MM.1S (cell line): ENCODE measurements around the gene ZFAND4.
"Not testable (repeated sequence)": the region's sequence is repeated elsewhere in the genome, so short reads cannot be mapped to it uniquely, and the experiment has no call there.

ENCODE experiments used
- DNase-seq: peaks from one replicate; pipeline ENCODE4 v3.0.0-alpha.2; 2015
- H2AFZ ChIP-seq: fragments of 300-600 bp; sonication (generic); 2 replicates; pipeline ENCODE4 v1.6.0; 2016; ENCODE audit warnings: antibody characterized with exemption, low read length
- H3F3A ChIP-seq: fragments of 300-600 bp; sonication (generic); 2 replicates; pipeline ENCODE4 v1.6.1; 2016; ENCODE audit warnings: mild to moderate bottlenecking, antibody characterized with exemption, low read length, moderate library complexity, mixed read lengths; ENCODE audit not compliant: insufficient read depth
- H3K27ac ChIP-seq: fragments of 300-600 bp; sonication (generic); 2 replicates; pipeline ENCODE4 v1.5.1; 2016; ENCODE audit warnings: mild to moderate bottlenecking, low read length
- H3K27me3 ChIP-seq: fragments of 300-600 bp; sonication (generic); replicated peaks from 2 replicates; pipeline ENCODE4 v1.6.0; 2016; ENCODE audit warnings: low read length; ENCODE audit not compliant: insufficient read depth
- H3K36me3 ChIP-seq: fragments of 300-600 bp; sonication (generic); replicated peaks from 2 replicates; pipeline ENCODE4 v1.6.1; 2016; ENCODE audit warnings: mild to moderate bottlenecking, low read length, mixed read lengths; ENCODE audit not compliant: insufficient read depth
- H3K4me1 ChIP-seq: fragments of 300-600 bp; sonication (generic); 2 replicates; pipeline ENCODE4 v1.6.1; 2016; ENCODE audit warnings: low read length, mixed read lengths
- H3K4me2 ChIP-seq: fragments of 300-600 bp; sonication (generic); 2 replicates; pipeline ENCODE4 v1.6.0; 2016; ENCODE audit warnings: low read depth, low read length
- H3K4me3 ChIP-seq: fragments of 300-600 bp; sonication (generic); 2 replicates; pipeline ENCODE4 v1.5.1; 2016; ENCODE audit warnings: low read length, mixed read lengths
- H3K79me2 ChIP-seq: fragments of 300-600 bp; sonication (generic); 2 replicates; pipeline ENCODE4 v1.6.1; 2016; ENCODE audit warnings: mixed run types, low read length, mixed read lengths
- H3K9ac ChIP-seq: fragments of 300-600 bp; sonication (generic); 2 replicates; pipeline ENCODE4 v1.6.1; 2016; ENCODE audit warnings: low read length, mixed read lengths
- H3K9me2 ChIP-seq: fragments of 300-600 bp; sonication (generic); replicated peaks from 2 replicates; pipeline ENCODE4 v1.6.1; 2016; ENCODE audit warnings: mild to moderate bottlenecking, low read length, mixed read lengths; ENCODE audit not compliant: insufficient read depth
- H3K9me3 ChIP-seq: fragments of 300-600 bp; sonication (generic); replicated peaks from 2 replicates; pipeline ENCODE4 v1.6.1; 2016; ENCODE audit warnings: mild to moderate bottlenecking, low read length, mixed read lengths; ENCODE audit not compliant: insufficient read depth
- H4K20me1 ChIP-seq: fragments of 300-600 bp; sonication (generic); 2 replicates; pipeline ENCODE4 v1.6.1; 2016; ENCODE audit warnings: mild to moderate bottlenecking, low read length, moderate library complexity, mixed read lengths; ENCODE audit not compliant: insufficient read depth
- EZH2 ChIP-seq: fragments of 300-600 bp; sonication (generic); optimal IDR thresholded peaks from 2 replicates; pipeline ENCODE3; 2017; ENCODE audit warnings: low read depth, mild to moderate bottlenecking, antibody characterized with exemption, low read length, mixed read lengths
- EZH2phosphoT487 ChIP-seq: fragments of 300-600 bp; sonication (generic); IDR thresholded peaks from 2 replicates; pipeline ENCODE4 v1.6.1; 2018; ENCODE audit warnings: antibody characterized with exemption, low read length
- TF ChIP-seq, protein P1 (sequence below): fragments of 300-600 bp; sonication (generic); IDR thresholded peaks from 2 replicates; pipeline ENCODE4 v1.5.1; 2016; ENCODE audit warnings: antibody characterized with exemption, low read length, mixed read lengths

The ZFAND4 gene

DNA sequence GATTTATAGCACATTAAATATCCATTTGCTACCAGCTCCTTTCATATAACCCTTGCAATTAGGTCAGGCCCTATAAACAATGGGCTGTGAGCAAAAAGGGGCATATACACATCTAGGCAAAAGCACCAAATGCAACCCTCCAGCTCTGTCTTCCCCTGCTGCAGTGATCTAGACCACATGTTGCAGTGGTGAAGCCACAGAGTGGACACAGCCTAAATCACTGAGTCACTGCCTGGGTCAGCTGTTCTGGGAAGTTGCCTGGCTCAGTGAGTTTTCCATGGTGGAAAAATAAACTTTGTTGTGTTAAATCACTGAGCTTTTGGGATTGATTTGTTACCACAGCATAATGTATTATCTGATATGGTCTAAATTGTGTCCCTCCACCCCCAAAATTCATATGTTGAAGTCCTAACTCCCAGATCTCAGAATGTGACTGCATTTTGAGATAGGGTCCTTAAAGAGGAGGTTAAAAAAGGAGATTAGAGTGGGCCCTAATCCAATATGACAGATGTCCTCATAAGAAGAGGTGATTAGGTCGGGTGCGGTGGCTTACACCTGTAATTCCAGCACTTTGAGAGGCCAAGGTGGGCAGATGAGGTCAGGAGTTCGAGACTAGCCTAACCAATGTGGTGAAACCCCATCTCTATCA is 70.4 kb downstream of the ZFAND4 start:
- H2AFZ ChIP-seq, result no peak overlapping the region
- no peak overlapping the region for H3K4me3 ChIP-seq
- H3K36me3 ChIP-seq, result no peaks in the 10 kb centered on the region
- H4K20me1 ChIP-seq, result no peaks in the 10 kb centered on the region
- H3K27me3 ChIP-seq, result no peaks in the 10 kb centered on the region
- H3F3A ChIP-seq, result no peaks in the 10 kb centered on the region
- H3K9ac ChIP-seq, result no peak overlapping the region
- DNase-seq, result no peak
- H3K4me1 ChIP-seq, result no peaks in the 10 kb centered on the region
- no peaks in the 10 kb centered on the region for H3K9me2 ChIP-seq
- no peaks in the 10 kb centered on the region for H3K9me3 ChIP-seq
- H3K4me2 ChIP-seq, result no peak overlapping the region
- no peak overlapping the region for H3K27ac ChIP-seq
- TF ChIP-seq EZH2 (no peak), EZH2phosphoT487 (no peak)
- TF ChIP-seq, protein P1, sequence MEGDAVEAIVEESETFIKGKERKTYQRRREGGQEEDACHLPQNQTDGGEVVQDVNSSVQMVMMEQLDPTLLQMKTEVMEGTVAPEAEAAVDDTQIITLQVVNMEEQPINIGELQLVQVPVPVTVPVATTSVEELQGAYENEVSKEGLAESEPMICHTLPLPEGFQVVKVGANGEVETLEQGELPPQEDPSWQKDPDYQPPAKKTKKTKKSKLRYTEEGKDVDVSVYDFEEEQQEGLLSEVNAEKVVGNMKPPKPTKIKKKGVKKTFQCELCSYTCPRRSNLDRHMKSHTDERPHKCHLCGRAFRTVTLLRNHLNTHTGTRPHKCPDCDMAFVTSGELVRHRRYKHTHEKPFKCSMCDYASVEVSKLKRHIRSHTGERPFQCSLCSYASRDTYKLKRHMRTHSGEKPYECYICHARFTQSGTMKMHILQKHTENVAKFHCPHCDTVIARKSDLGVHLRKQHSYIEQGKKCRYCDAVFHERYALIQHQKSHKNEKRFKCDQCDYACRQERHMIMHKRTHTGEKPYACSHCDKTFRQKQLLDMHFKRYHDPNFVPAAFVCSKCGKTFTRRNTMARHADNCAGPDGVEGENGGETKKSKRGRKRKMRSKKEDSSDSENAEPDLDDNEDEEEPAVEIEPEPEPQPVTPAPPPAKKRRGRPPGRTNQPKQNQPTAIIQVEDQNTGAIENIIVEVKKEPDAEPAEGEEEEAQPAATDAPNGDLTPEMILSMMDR, result no peak
- H3K79me2 ChIP-seq, result no peaks in the 10 kb centered on the region

DNA sequence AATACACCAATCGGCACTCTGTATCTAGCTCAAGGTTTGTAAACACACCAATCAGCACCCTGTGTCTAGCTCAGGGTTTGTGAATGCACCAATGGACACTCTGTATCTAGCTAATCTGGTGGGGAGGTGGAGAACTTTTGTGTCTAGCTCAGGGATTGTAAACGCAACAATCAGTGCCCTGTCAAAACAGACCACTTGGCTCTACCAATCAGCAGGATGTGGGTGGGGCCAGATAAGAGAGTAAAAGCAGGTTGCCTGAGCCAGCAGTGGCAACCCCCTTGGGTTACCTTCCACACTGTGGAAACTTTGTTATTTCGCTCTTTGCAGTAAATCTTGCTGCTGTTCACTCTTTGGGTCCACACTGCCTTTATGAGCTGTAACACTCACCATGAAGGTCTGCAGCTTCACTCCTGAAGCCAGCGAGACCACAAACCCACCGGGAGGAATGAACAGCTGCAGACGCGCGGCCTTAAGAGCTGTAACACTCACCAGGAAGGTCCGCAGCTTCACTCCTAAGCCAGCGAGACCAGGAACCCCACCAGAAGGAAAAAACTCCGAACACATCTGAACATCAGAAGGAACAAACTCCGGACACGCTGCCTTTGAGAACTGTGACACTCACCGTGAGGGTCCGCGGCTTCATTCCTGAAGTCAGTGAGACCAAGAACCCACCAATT is 71.2 kb downstream of the ZFAND4 start:
- not testable (repeated sequence) for H3K4me3 ChIP-seq, H3K36me3 ChIP-seq, H3K4me2 ChIP-seq, H3K9me2 ChIP-seq, H3K79me2 ChIP-seq, H3F3A ChIP-seq, H3K9me3 ChIP-seq, H3K27ac ChIP-seq, DNase-seq, H3K27me3 ChIP-seq, H3K4me1 ChIP-seq, H4K20me1 ChIP-seq, H2AFZ ChIP-seq, H3K9ac ChIP-seq

DNA sequence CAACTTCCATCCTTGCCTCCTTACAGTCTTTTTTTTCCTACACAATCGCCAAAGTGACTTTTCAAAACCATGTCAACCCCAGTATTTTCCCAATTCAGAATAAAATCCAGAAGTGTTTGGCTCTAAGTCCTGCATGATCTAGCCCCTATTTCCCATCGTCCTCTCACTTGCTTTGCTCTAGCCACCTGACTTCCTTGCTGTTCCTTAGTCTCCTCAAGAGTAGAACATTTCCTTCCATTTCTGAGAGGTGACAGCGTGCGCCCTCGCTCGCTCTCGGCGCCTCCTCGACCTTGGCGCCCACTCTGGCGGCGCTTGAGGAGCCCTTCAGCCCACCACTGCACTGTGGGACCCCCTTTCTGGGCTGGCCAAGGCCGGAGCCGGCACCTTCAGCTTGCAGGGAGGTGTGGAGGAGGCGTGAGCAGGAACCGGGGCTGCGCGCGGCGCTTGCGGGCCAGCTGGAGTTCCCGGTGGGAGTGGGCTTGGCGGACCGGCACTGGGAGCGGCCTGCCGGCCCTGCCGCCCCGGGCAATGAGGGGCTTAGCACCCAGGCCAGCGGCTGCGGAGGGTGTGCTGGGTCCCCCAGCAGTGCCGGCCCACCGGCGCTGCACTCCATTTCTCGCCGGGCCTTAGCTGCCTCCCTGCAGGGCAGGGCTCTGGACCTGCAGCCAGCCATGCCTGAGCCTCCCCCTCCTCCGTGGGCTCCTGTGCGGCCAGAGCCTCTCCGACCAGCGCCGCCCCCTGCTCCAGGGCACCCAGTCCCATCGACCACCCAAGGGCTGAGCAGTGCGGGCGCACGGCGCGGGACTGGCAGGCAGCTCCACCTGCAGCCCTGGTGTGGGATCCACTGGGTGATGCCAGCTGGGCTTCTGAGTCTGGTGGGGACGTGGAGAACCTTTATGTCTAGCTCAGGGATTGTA is 72.0 kb downstream of the ZFAND4 start:
- not testable (repeated sequence) for H3K27ac ChIP-seq, H3K4me1 ChIP-seq, H3K9me3 ChIP-seq, H3K36me3 ChIP-seq, H3K9ac ChIP-seq, H2AFZ ChIP-seq, H3K79me2 ChIP-seq, H3K4me2 ChIP-seq, H3F3A ChIP-seq, H3K27me3 ChIP-seq, H4K20me1 ChIP-seq, DNase-seq, H3K9me2 ChIP-seq, H3K4me3 ChIP-seq

DNA sequence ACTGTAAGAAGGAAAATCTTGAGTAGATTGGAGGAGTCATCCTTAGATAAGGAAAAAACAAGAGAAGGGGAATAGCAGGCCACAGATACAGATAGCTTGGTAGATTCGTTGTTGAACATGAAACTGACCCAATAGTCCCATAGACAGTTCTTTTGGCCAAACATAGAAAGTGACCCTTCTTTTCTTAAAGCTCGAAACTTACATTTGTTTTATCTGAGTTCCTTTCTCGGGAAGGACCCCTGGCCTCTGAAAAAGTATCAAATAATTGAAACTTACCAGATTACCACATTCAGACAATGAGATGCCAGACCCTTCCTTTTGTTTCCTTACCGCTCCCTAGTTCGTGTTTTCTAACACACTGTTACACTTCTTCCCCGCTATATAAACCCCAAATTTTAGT is 72.9 kb downstream of the ZFAND4 start:
- H3K27ac ChIP-seq, result no peak overlapping the region
- no peak overlapping the region for H3K9ac ChIP-seq
- H2AFZ ChIP-seq, result no peak overlapping the region
- H3K27me3 ChIP-seq, result no peaks in the 10 kb centered on the region
- no peaks in the 10 kb centered on the region for H3K4me1 ChIP-seq
- no peaks in the 10 kb centered on the region for H3K9me3 ChIP-seq
- no peaks in the 10 kb centered on the region for H3K79me2 ChIP-seq
- no peaks in the 10 kb centered on the region for H3K9me2 ChIP-seq
- no peak overlapping the region for H3K4me2 ChIP-seq
- H3F3A ChIP-seq, result no peaks in the 10 kb centered on the region
- H4K20me1 ChIP-seq, result no peaks in the 10 kb centered on the region
- no peak for TF ChIP-seq EZH2phosphoT487
- TF ChIP-seq EZH2, result no peak
- TF ChIP-seq, protein P1, result no peak
- no peaks in the 10 kb centered on the region for H3K36me3 ChIP-seq
- H3K4me3 ChIP-seq, result no peak overlapping the region
- no peak for DNase-seq
